Endodermal cell (in vitro differentiated cells): Measurements from ENCODE around the gene BEST1. TPM values are rescaled to one million over a fixed set of nuclear protein-coding genes. Genes with fewer than 3 reads are reported as not detected.
A peak's percentile ranks its signal among the peaks of the same experiment; 100 is the strongest.

Experiments used
- DNase-seq: peaks from one replicate; pipeline ENCODE4 v3.0.0-alpha.2; 2017
- H3K27ac ChIP-seq: 2 replicates; pipeline ENCODE4 v1.5.1; 2013; ENCODE audit warnings: mild to moderate bottlenecking, low read depth, low read length, moderate library complexity
- H3K27me3 ChIP-seq: 2 replicates; pipeline ENCODE4 v1.6.1; 2013; ENCODE audit warnings: mild to moderate bottlenecking, low read length, moderate library complexity; ENCODE audit not compliant: insufficient read depth, control insufficient read depth, poor library complexity, severe bottlenecking
- H3K36me3 ChIP-seq: 2 replicates; pipeline ENCODE4 v1.7.0; 2013; ENCODE audit warnings: mild to moderate bottlenecking, low read length, moderate library complexity; ENCODE audit not compliant: control insufficient read depth, insufficient read depth
- H3K4me1 ChIP-seq: one replicate; pipeline ENCODE4 v1.7.0; 2013; ENCODE audit warnings: low read length; ENCODE audit not compliant: control insufficient read depth, insufficient read depth
- H3K4me3 ChIP-seq: 2 replicates; pipeline ENCODE4 v1.5.1; 2013; ENCODE audit warnings: mild to moderate bottlenecking, low read length, moderate library complexity
- H3K9ac ChIP-seq: 2 replicates; pipeline ENCODE4 v1.6.1; 2013; ENCODE audit warnings: mild to moderate bottlenecking, low read length, moderate library complexity; ENCODE audit not compliant: poor library complexity, severe bottlenecking; ENCODE audit errors: extremely low read depth
- H3K9me3 ChIP-seq: 2 replicates; pipeline ENCODE4 v1.6.1; 2013; ENCODE audit warnings: mild to moderate bottlenecking, low read length, moderate library complexity; ENCODE audit not compliant: control insufficient read depth
- H3K27ac Mint-ChIP-seq: 2 replicates; pipeline ENCODE4 v1.8.0; 2020; ENCODE audit warnings: mixed read lengths
- H3K27me3 Mint-ChIP-seq: 2 replicates; pipeline ENCODE4 v1.8.0; 2021; ENCODE audit warnings: mild to moderate bottlenecking, mixed read lengths; ENCODE audit not compliant: insufficient read depth
- H3K36me3 Mint-ChIP-seq: 2 replicates; pipeline ENCODE4 v1.8.0; 2020; ENCODE audit warnings: low read depth, mixed read lengths
- H3K4me1 Mint-ChIP-seq: 2 replicates; pipeline ENCODE4 v1.8.0; 2020; ENCODE audit warnings: mixed read lengths
- H3K4me3 Mint-ChIP-seq: 2 replicates; pipeline ENCODE4 v1.8.0; 2020; ENCODE audit warnings: mild to moderate bottlenecking, moderate library complexity, mixed read lengths
- H3K9me3 Mint-ChIP-seq: 2 replicates; pipeline ENCODE4 v1.8.0; 2020; ENCODE audit warnings: mild to moderate bottlenecking, mixed read lengths
- WGBS, 2 experiments: methylation state at CpG; one replicate each; pipeline versions ENCODE4 v1.1.5 to v1.1.7; 2013; ENCODE audit warnings: missing lambda C conversion rate in 2 of 2, mixed read lengths in 1 of 2; ENCODE audit not compliant: insufficient coverage in 1 of 2, insufficient read length in 1 of 2; 5-methylcytosine and 5-hydroxymethylcytosine counted together
- total RNA-seq, 2 donors: library from RNA; stranded (reverse); fragmentation: NEBNext Ultra II Directional in 1 of 2; extraction: Animal tissue kit (Norgen Biotek cat#: 25700) in 1 of 2; gene quantifications; 2 replicates in 1 of 2; 3 replicates in 1 of 2; pipeline ENCODE4 v1.2.1, GENCODE V29; 2021
- TF ChIP-seq, protein P1 (sequence below): fragments of 200-600 bp; sonication (generic); conservative IDR thresholded peaks from 2 replicates; pipeline ENCODE4 v1.5.0; 2021; ENCODE audit warnings: antibody characterized with exemption, mild to moderate bottlenecking

The BEST1 gene
- total RNA-seq, 2 donors from 2014 or later: 0.26 to 0.40 TPM

DNA sequence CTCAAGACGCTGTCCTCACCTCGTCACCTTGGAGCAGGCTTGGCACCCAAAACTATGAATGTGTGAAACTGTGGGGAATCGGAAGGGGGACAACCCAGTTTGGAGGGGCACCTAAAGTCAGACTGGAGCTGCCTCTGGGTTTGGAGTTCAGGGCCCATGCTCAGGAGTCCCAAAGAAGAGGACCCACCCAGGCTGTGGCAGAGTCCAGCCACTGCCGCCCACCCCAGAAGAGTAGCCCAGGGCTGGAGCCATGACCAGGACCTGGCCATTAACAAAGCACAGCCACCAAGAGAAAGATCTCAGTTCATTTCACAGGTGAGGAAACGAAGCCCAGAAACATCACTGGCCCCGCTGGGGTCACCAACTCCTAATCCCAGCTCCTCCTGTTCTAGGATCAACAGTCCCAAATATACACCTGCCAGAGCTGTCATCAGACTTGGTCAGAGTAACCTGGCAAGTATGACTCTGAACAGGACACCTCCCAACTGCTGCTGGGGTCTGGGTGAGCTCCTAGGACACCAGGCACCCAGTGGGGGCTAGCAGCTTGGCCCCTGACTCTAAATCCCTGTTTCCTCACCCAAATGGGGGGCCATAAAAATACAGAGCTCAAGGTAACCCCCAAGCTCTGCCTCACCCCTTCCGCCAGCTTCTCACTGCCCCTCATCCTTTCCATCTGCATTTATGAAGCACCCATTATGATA is 35.5 kb upstream of the BEST1 start:
- WGBS, 2 experiments: 89 to 92% methylated on average over 4 to 7 of the region's 7 CpGs

DNA sequence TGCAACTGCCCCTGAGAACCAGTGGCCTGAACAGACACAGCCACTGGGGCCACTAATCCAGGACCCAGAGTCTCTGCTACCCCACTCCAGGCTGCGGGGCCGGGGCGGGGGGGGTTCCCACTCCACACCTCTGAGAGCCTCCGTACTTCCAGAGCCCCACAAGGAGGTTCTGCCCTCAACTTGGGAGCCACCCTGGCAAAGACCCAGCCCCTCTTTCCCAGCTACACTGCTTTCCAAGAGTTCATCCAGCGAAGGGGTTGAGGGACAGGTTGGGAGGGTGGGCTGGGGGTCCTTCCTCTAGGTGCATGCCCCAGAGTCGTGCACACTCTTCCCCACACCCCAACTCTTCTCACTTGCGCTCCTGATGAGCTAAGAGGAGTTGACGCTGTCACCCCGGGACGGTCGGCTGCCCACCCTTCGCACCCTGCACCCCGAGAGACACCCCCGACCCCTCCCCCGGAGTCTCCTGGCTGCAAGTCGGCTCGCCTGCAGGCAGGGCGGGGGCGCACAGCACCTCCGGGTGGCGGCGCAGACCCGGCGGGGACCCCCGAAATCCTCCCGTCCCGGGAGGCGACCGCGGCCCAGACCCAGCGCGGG is 33.3 kb upstream of the BEST1 start:
- H3K9me3 ChIP-seq: no peaks in the 10 kb centered on the region
- peaks cover 10% of the 10 kb centered on the region for H3K27me3 ChIP-seq
- no peaks in the 10 kb centered on the region for H3K36me3 ChIP-seq
- DNase-seq: peak; percentile 47
- peaks cover 36% of the 10 kb centered on the region for H3K4me1 Mint-ChIP-seq
- TF ChIP-seq, protein P1, sequence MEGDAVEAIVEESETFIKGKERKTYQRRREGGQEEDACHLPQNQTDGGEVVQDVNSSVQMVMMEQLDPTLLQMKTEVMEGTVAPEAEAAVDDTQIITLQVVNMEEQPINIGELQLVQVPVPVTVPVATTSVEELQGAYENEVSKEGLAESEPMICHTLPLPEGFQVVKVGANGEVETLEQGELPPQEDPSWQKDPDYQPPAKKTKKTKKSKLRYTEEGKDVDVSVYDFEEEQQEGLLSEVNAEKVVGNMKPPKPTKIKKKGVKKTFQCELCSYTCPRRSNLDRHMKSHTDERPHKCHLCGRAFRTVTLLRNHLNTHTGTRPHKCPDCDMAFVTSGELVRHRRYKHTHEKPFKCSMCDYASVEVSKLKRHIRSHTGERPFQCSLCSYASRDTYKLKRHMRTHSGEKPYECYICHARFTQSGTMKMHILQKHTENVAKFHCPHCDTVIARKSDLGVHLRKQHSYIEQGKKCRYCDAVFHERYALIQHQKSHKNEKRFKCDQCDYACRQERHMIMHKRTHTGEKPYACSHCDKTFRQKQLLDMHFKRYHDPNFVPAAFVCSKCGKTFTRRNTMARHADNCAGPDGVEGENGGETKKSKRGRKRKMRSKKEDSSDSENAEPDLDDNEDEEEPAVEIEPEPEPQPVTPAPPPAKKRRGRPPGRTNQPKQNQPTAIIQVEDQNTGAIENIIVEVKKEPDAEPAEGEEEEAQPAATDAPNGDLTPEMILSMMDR: no peak
- no peak overlapping the region for H3K9ac ChIP-seq
- peak overlapping the region; percentile 72 for H3K4me3 ChIP-seq
- peaks cover 3% of the 10 kb centered on the region for H3K4me1 ChIP-seq
- WGBS, 2 experiments: 18 to 24% methylated on average over 6 to 32 of the region's 32 CpGs
- no peaks in the 10 kb centered on the region for H3K36me3 Mint-ChIP-seq
- H3K27ac ChIP-seq: no peak overlapping the region
- H3K27ac Mint-ChIP-seq: no peak overlapping the region
- peak overlapping the region; percentile 62 for H3K4me3 Mint-ChIP-seq
- H3K27me3 Mint-ChIP-seq: peaks cover 24% of the 10 kb centered on the region
- H3K9me3 Mint-ChIP-seq: no peaks in the 10 kb centered on the region

More for the DNA sequence above, 35.5 kb upstream of the BEST1 start:
- Histone ChIP-seq H3K27ac (no peak overlapping the region), H3K4me1 (no peaks in the 10 kb centered on the region), H3K9ac (no peak overlapping the region), H3K27me3 (peaks cover 10% of the 10 kb centered on the region), H3K4me3 (no peak overlapping the region), H3K36me3 (no peaks in the 10 kb centered on the region), H3K9me3 (no peaks in the 10 kb centered on the region)
- Mint-ChIP-seq H3K9me3 (no peaks in the 10 kb centered on the region), H3K4me3 (no peak overlapping the region), H3K36me3 (no peaks in the 10 kb centered on the region), H3K27ac (no peak overlapping the region), H3K27me3 (peaks cover 24% of the 10 kb centered on the region), H3K4me1 (peaks cover 24% of the 10 kb centered on the region)
- TF ChIP-seq, protein P1: no peak
- no peak for DNase-seq

DNA sequence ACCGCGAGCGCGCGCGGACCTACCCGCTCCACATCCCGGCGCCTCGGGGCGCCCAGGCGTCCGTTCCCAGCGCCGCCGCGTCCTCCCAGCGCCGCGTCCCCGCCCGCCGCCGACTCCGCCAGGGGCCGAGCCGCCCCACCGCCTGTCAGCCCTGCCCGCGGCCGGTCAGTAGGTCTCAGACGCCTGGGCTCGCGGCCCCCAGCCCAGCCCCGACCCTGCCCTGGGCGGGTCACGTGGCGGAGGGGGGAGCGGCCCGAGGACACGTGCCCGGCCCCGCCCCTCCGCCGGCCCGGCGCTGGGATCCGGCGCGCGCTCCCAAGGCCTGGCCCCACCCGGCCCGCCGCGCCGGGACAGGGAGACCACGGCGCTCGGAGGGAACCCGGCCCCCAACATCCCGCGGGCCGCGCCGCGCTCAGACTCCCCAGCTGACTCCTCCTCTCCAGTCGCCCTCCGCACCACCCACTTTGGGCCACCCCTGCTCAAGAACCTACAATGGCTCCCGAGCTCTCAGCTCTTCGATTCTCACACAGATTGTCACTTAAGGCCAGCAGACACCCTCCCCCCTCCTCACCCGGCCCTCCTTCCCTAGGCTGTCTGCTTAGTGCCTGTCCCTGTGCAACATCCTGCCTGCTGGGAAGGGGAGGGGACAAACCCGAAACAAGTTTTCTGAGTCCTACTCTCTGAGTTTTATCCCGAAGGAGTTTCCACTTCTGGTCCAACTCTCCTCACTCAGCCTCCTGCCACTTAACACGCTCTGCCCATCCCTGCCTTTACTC is 32.6 kb upstream of the BEST1 start, which contains the start of gene RAB3IL1:
RAB3IL1 (minus strand) TSS at position 233 of the 776 bp plus-strand sequence; CDS start at position 34, 199 bp downstream.
- Histone ChIP-seq H3K4me3 (peak within 1 kb of the TSS; percentile 72), H3K4me1 (peaks cover 3% of the 10 kb centered on the region), H3K36me3 (no peaks in the 10 kb centered on the region), H3K27ac (no peak within 1 kb of the TSS), H3K27me3 (peaks cover 10% of the 10 kb centered on the region), H3K9ac (peak within 1 kb of the TSS; percentile 15), H3K9me3 (no peaks in the 10 kb centered on the region)
- Mint-ChIP-seq H3K27ac (peak within 1 kb of the TSS; percentile 32), H3K9me3 (no peaks in the 10 kb centered on the region), H3K36me3 (no peaks in the 10 kb centered on the region), H3K4me1 (peaks cover 38% of the 10 kb centered on the region), H3K27me3 (peaks cover 24% of the 10 kb centered on the region), H3K4me3 (peak within 1 kb of the TSS; percentile 62)
- TF ChIP-seq, protein P1: no peak
- DNase-seq: peak; percentile 82
- WGBS, 2 experiments: 5 to 18% methylated on average over 16 to 74 of the region's 74 CpGs
